ENCODE results near the gene TPCN2. TPM values are rescaled to one million over a fixed set of nuclear protein-coding genes. Genes with fewer than 3 reads are reported as not detected.

The TPCN2 gene
- total and polyA plus RNA-seq, 2 of the 8 experiments (the other 6 are each of a cell fraction or from before 2014, with no cell fraction given): 9.7 to 18.6 TPM

DNA sequence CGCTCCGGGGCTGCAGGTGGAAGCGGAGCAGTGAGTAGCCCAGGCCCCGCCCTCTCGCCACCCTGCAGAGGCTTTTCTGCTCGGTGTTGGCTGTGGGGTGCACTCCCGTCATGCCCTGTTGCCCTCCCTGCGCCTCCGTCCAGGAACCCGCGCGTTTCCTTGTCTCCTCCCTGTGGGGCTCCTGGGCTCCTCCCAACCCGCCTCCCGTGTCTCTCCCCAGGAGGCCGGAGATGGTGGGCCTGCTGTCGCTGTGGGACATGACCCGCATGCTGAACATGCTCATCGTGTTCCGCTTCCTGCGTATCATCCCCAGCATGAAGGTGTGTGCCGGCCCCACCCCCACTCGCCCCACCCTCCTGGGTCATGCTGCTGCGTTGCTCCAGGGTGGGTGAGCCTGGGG is 32.4 kb downstream of the TPCN2 start (continued):
- TF ChIP-seq, protein P1, sequence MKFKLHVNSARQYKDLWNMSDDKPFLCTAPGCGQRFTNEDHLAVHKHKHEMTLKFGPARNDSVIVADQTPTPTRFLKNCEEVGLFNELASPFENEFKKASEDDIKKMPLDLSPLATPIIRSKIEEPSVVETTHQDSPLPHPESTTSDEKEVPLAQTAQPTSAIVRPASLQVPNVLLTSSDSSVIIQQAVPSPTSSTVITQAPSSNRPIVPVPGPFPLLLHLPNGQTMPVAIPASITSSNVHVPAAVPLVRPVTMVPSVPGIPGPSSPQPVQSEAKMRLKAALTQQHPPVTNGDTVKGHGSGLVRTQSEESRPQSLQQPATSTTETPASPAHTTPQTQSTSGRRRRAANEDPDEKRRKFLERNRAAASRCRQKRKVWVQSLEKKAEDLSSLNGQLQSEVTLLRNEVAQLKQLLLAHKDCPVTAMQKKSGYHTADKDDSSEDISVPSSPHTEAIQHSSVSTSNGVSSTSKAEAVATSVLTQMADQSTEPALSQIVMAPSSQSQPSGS (IDR thresholded peaks at IDR 0.05; ENCODE audit: low read length): no peak
- TF ChIP-seq, protein P2, sequence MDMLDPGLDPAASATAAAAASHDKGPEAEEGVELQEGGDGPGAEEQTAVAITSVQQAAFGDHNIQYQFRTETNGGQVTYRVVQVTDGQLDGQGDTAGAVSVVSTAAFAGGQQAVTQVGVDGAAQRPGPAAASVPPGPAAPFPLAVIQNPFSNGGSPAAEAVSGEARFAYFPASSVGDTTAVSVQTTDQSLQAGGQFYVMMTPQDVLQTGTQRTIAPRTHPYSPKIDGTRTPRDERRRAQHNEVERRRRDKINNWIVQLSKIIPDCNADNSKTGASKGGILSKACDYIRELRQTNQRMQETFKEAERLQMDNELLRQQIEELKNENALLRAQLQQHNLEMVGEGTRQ (IDR thresholded peaks at IDR 0.05; ENCODE audit: low read length): no peak
